Heart right ventricle (tissue), 16 donors: Measurements from ENCODE around the gene RTL5. TPM values are rescaled to one million over a fixed set of nuclear protein-coding genes. Genes with fewer than 3 reads are reported as not detected.

Experiments used
- ATAC-seq, 8 donors: fragments of 200-7000 bp; cut with Tn5 transposase; one replicate each; pipeline ENCODE4 v1.9.1; 2020; ENCODE audit warnings: mild to moderate bottlenecking in 8 of 8, moderate library complexity in 8 of 8, moderate number of reproducible peaks in 1 of 8
- DNase-seq, 2 donors: peaks; one replicate each; pipeline ENCODE4 v3.0.0-alpha.2; 2020
- H3K27ac ChIP-seq, 10 donors: fragments of 200-600 bp; sonication (generic) in 2 of 10; one replicate each; pipeline versions ENCODE4 v1.5.0 to v1.8.0; 2020 to 2022; ENCODE audit warnings: mild to moderate bottlenecking in 3 of 10
- H3K27me3 ChIP-seq, 7 donors: fragments of 200-600 bp; one replicate each; pipeline ENCODE4 v1.8.0; 2021 to 2022; ENCODE audit warnings: mild to moderate bottlenecking in 2 of 7
- H3K36me3 ChIP-seq, 9 donors: fragments of 200-600 bp; sonication (generic) in 1 of 9; one replicate each; pipeline versions ENCODE4 v1.5.0 to v1.8.0; 2020 to 2022; ENCODE audit warnings: mild to moderate bottlenecking in 2 of 9
- H3K4me1 ChIP-seq, 9 donors: fragments of 200-600 bp; sonication (generic) in 1 of 9; one replicate each; pipeline versions ENCODE4 v1.5.0 to v1.8.0; 2020 to 2022; ENCODE audit warnings: mild to moderate bottlenecking in 4 of 9
- H3K4me3 ChIP-seq, 10 donors: fragments of 200-600 bp; sonication (generic) in 2 of 10; one replicate each; pipeline versions ENCODE4 v1.5.0 to v1.8.0; 2020 to 2022; ENCODE audit warnings: mild to moderate bottlenecking in 7 of 10, moderate library complexity in 2 of 10
- H3K9me3 ChIP-seq, 11 donors: fragments of 200-600 bp in 10 of 11; sonication (generic) in 2 of 11; one replicate each; pipeline versions ENCODE4 v1.5.0 to v1.8.0; 2013 to 2022; ENCODE audit warnings: mild to moderate bottlenecking in 2 of 11, control low read depth in 1 of 11, moderate library complexity in 1 of 11
- WGBS, 2 donors: extraction: QIAGEN DNeasy Blood & Tissue Kit; methylation state at CpG; one replicate each; pipeline ENCODE4 v1.1.7; 2013; ENCODE audit warnings: inconsistent platforms in 1 of 2; 5-methylcytosine and 5-hydroxymethylcytosine counted together
- intact Hi-C, 10 donors: fragments of 100-400 bp; cut with DNase I; formaldehyde crosslinking; loops; one replicate each; pipeline versions ENCODE4 v1.11.1 to v1.14.2; 2022
- polyA plus RNA-seq, 2 donors: library from polyadenylated mRNA; stranded (reverse); fragments of 200-250 nt; gene quantifications; one replicate each; pipeline ENCODE4 v1.2.3, GENCODE V29; 2013
- total RNA-seq, 10 donors: library from RNA; stranded (reverse); fragmentation: NEBNext Ultra II Directional in 3 of 10; extraction: Animal tissue kit (Norgen Biotek cat#: 25700) in 3 of 10; gene quantifications; one replicate each; pipeline versions ENCODE4 v1.2.1 to v1.2.4, GENCODE V29; 2021 to 2023
- TF ChIP-seq, protein P1 (sequence below), 9 donors: fragments of 200-600 bp; sonication (generic) in 2 of 9; IDR thresholded peaks; one replicate each; pipeline versions ENCODE4 v1.5.0 to v1.8.0; 2021 to 2022; ENCODE audit warnings: antibody characterized with exemption in 9 of 9, mild to moderate bottlenecking in 5 of 9, moderate library complexity in 1 of 9
- donor health status: Arrhythmogenic right ventricular cardiomyopathy.
- donor health status: ischemic (EF 13 %, LVEDD 7.1; RV severe dilation, severe dysfunction).
- donor health status: healthy with polysubstance abuse.
- donor health status: DM: no; HTN: yes; CAD: no.
- donor health status: DM: no; HTN: no; CAD: no.
- donor health status: ischemic (EF 25% LVEDD 6.9; RV normal size, moderate dysfunction).
- donor health status: ischemic (EF 25% LVEDD 5.7; RV mildly dilated, moderate dysfunction).
- donor health status: healthy.
- donor health status: DM: yes; HTN: yes; CAD: no.
- donor health status: Ischemic cardiomyopathy.
- donor health status: ischemic (EF 35%, LVEDD 5.7; RV mildly dilated, moderate dysfunction).
- donor health status: nonischemic (EF 11% LVEDD 7.7; RV severe dilation, severe dysfunction).
- donor health status: DM: yes; HTN: yes; CAD: no.
- donor health status: PGD.
- donor health status: ischemic (EF 29% LVEDD 5.4; RV normal size, mild dysfunction).
- donor health status: nonischemic (EF 23%, LVEDD 6.1; RV moderate dilation, normal function).

RTL5 gene
- total and polyA plus RNA-seq, 12 donors, result 1.1 to 5.4 (median 2.6) TPM

DNA sequence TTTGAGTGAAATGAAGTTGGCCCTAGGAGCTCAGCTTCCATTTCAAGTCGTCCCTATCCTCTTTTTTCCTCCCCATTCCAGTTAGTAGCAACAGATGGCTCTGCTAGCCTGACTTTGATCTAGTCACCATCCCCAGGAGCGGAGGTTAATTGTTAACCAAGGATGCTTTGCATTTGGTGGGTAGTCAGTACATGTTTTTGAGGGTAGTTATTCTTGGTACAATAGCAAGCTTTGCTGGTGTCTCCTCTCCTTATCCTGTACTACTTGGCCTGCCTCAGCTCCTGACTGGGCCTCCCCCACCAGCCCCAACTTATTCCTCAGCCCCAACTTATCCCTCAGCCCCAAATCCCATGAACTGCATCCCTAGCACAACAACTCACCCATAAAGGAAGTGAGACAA lies 14.8 kb upstream of the RTL5 start:
- Histone ChIP-seq H3K9me3 (no peaks in the 10 kb centered on the region), H3K36me3 (peaks cover 0 to 7% (median 0%) of the 10 kb centered on the region in 9 donors), H3K27me3 (peaks cover 0 to 71% (median 0%) of the 10 kb centered on the region in 7 donors), H3K27ac (no peak overlapping the region), H3K4me1 (no peaks in the 10 kb centered on the region), H3K4me3 (no peak overlapping the region)
- DNase-seq, result no peak
- TF ChIP-seq, protein P1, sequence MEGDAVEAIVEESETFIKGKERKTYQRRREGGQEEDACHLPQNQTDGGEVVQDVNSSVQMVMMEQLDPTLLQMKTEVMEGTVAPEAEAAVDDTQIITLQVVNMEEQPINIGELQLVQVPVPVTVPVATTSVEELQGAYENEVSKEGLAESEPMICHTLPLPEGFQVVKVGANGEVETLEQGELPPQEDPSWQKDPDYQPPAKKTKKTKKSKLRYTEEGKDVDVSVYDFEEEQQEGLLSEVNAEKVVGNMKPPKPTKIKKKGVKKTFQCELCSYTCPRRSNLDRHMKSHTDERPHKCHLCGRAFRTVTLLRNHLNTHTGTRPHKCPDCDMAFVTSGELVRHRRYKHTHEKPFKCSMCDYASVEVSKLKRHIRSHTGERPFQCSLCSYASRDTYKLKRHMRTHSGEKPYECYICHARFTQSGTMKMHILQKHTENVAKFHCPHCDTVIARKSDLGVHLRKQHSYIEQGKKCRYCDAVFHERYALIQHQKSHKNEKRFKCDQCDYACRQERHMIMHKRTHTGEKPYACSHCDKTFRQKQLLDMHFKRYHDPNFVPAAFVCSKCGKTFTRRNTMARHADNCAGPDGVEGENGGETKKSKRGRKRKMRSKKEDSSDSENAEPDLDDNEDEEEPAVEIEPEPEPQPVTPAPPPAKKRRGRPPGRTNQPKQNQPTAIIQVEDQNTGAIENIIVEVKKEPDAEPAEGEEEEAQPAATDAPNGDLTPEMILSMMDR (IDR thresholded peaks at IDR 0.05), result no peak
- 83 to 97% methylated on average over 2 of the region's 2 CpGs for WGBS, 2 donors
- ATAC-seq, result no peak
- intact Hi-C loops, result no loop called here

DNA sequence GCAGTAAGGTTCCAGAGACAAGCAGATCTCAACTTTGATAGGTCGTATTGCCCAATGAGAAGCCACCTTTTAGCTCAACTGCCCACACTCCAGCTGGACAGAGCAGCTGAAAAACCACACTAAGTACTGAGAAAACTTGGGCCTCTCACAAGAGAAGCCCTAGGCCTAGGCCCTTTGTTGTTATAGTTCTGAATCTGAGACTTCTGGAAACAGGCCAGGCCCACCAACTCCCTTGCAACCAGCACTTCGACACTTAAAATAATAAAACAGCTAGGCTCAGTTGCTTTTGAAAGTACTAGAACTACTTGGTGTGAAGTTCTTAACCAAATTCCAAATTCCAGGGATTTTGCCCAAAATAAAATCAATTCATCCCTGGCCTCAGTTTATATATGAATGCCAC lies 13.5 kb upstream of the RTL5 start:
- intact Hi-C loops, result no loop called here
- H3K4me1 ChIP-seq, result no peaks in the 10 kb centered on the region
- DNase-seq (no peak), ATAC-seq (no peak)
- TF ChIP-seq, protein P1 (IDR thresholded peaks at IDR 0.05), result no peak
- no peak overlapping the region for H3K27ac ChIP-seq
- WGBS, 2 donors, result 42 to 45% methylated on average over 2 of the region's 2 CpGs
- no peak overlapping the region for H3K4me3 ChIP-seq
- peaks cover 0 to 15% (median 0%) of the 10 kb centered on the region in 9 donors for H3K36me3 ChIP-seq
- peaks cover 0 to 70% (median 0%) of the 10 kb centered on the region in 7 donors for H3K27me3 ChIP-seq
- no peaks in the 10 kb centered on the region for H3K9me3 ChIP-seq

DNA sequence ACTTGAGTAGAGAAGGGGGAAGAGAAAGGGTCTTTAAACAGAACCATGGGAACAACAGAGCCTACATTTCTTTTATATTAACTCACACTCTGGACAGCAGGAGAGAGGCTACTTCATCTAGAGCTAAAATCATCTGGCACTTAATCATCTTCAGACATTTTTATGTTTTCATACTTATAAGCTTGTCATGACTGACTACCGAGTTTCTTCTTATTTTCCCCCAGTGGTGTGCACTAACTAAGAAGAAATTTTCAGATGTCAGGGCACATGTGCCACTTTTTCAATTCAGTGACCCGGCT lies 11.8 kb upstream of the RTL5 start:
- intact Hi-C loops, result no loop called here
- Histone ChIP-seq H3K4me3 (no peak overlapping the region), H3K4me1 (no peaks in the 10 kb centered on the region), H3K27ac (no peak overlapping the region), H3K9me3 (no peaks in the 10 kb centered on the region), H3K36me3 (peaks cover 0 to 32% (median 0%) of the 10 kb centered on the region in 9 donors), H3K27me3 (peaks cover 0 to 61% (median 0%) of the 10 kb centered on the region in 7 donors)
- no peak for DNase-seq
- WGBS, 2 donors, result 79 to 87% methylated on average over 2 of the region's 2 CpGs
- TF ChIP-seq, protein P1 (IDR thresholded peaks at IDR 0.05), result no peak
- no peak for ATAC-seq

DNA sequence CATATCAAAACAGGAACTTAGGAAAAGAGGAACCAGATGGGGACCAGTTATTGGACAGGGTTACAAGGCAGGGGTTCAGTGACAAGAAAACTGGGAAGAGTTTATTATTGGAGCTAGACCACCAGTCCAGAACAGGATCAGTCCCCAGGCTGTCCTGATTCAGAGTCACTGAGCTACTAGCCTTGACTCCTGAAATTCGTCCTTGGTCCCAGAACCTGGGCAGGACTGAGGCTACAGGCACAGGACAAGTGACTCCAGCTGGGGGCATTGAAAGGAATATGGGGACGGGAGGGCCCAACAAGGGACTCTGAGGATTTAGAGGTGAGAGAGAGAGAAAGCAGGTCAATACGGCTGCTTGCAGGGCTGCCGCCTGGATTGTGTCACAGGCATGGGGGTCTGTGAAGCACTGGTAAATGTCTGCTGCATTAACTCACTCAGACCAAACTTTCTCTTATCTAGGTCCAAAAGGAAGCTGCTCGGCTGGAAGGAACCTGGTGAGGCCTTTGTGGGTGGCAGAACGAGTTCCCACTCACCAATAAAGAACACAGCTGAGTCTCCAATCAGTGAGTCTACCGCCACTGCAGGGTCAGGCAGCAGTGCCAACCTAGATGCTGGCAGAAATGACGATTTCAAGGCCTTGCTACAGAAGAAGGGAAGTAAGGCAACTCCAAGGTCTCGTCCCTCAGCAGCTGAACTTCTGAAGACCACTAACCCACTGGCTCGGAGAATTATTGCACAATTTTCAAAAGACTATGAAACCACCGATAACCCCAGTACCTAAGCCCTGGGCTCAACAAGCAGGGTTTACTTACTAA lies 11.3 kb upstream of the RTL5 start:
- TF ChIP-seq, protein P1 (IDR thresholded peaks at IDR 0.05), result no peak

More for the DNA sequence above, 11.3 kb upstream of the RTL5 start:
- Histone ChIP-seq H3K27ac (no peak overlapping the region), H3K9me3 (no peaks in the 10 kb centered on the region), H3K36me3 (peaks cover 0 to 37% (median 0%) of the 10 kb centered on the region in 9 donors), H3K4me1 (no peaks in the 10 kb centered on the region), H3K4me3 (no peak overlapping the region), H3K27me3 (peaks cover 0 to 62% (median 0%) of the 10 kb centered on the region in 7 donors)
- DNase-seq (no peak), ATAC-seq (no peak)
- WGBS, 2 donors, result 79 to 81% methylated on average over 11 of the region's 11 CpGs
- intact Hi-C loops, result no loop called here
